ENCODE data around the gene PCDHA12. TPM values are rescaled to one million over a fixed set of nuclear protein-coding genes. Genes with fewer than 3 reads are reported as not detected.
"Not testable (repeated sequence)": the region's sequence is repeated elsewhere in the genome, so short reads cannot be mapped to it uniquely, and the experiment has no call there.

Gene PCDHA12
- total RNA-seq, 2 experiments from 2014 or later: not detected

- H3K4me1 Mint-ChIP-seq (ENCODE audit: low read depth); H3K27ac Mint-ChIP-seq; ATAC-seq; CTCF ChIA-PET; POLR2A ChIA-PET; H3K4me3 Mint-ChIP-seq; H3K36me3 Mint-ChIP-seq (ENCODE audit: low read depth); DNase-seq; H3K27me3 Mint-ChIP-seq (ENCODE audit: low read depth): not testable (repeated sequence)
- peaks cover 15% of the 10 kb centered on the region for H3K9me3 Mint-ChIP-seq (ENCODE audit: insufficient read depth)
Measured at GRCh38 chr5:140876541-140877261, 1.6 kb downstream of the PCDHA12 start.

- Mint-ChIP-seq H3K9me3 (ENCODE audit: insufficient read depth) (peaks cover 13% of the 10 kb centered on the region), H3K4me1 (ENCODE audit: low read depth) (no peaks in the 10 kb centered on the region), H3K4me3 (peak overlapping the region; percentile 8), H3K27me3 (ENCODE audit: low read depth) (peaks cover 3% of the 10 kb centered on the region), H3K27ac (no peak overlapping the region), H3K36me3 (ENCODE audit: low read depth) (no peaks in the 10 kb centered on the region)
- no peak for ATAC-seq
- ChIA-PET POLR2A (no interaction called here), CTCF (no interaction called here)
- DNase-seq: no peak
Measured at GRCh38 chr5:140877262-140877581, 2.1 kb downstream of the PCDHA12 start.

- ChIA-PET POLR2A (no interaction called here), CTCF (no interaction called here)
- ATAC-seq (no peak), DNase-seq (no peak)
- Mint-ChIP-seq H3K4me3 (no peak within 1 kb of the TSS), H3K36me3 (ENCODE audit: low read depth) (no peaks in the 10 kb centered on the region), H3K9me3 (ENCODE audit: insufficient read depth) (peaks cover 9% of the 10 kb centered on the region), H3K27ac (no peak within 1 kb of the TSS), H3K27me3 (ENCODE audit: low read depth) (peaks cover 3% of the 10 kb centered on the region), H3K4me1 (ENCODE audit: low read depth) (no peaks in the 10 kb centered on the region)
Measured at GRCh38 chr5:140881889-140882590, 6.9 kb downstream of the PCDHA12 start, which contains the start of gene PCDHA13. Gene PCDHA13 (plus strand): TSS chr5:140882124. CDS start chr5:140882269, 145 bp downstream.

GRCh38 chr5:140882591-140882899, 7.4 kb downstream of the PCDHA12 start:
- no peaks in the 10 kb centered on the region for H3K4me1 Mint-ChIP-seq (ENCODE audit: low read depth)
- H3K4me3 Mint-ChIP-seq: no peak overlapping the region
- H3K27ac Mint-ChIP-seq: no peak overlapping the region
- ATAC-seq: no peak
- no peaks in the 10 kb centered on the region for H3K36me3 Mint-ChIP-seq (ENCODE audit: low read depth)
- no peak for DNase-seq
- ChIA-PET CTCF (no interaction called here), POLR2A (no interaction called here)
- H3K27me3 Mint-ChIP-seq (ENCODE audit: low read depth): peaks cover 3% of the 10 kb centered on the region
- peaks cover 9% of the 10 kb centered on the region for H3K9me3 Mint-ChIP-seq (ENCODE audit: insufficient read depth)

- peaks cover 9% of the 10 kb centered on the region for H3K9me3 Mint-ChIP-seq (ENCODE audit: insufficient read depth)
- H3K4me3 Mint-ChIP-seq: no peak overlapping the region
- peaks cover 3% of the 10 kb centered on the region for H3K27me3 Mint-ChIP-seq (ENCODE audit: low read depth)
- H3K36me3 Mint-ChIP-seq (ENCODE audit: low read depth): no peaks in the 10 kb centered on the region
- CTCF ChIA-PET: no interaction called here
- H3K4me1 Mint-ChIP-seq (ENCODE audit: low read depth): no peaks in the 10 kb centered on the region
- no peak for DNase-seq
- ATAC-seq: no peak
- POLR2A ChIA-PET: no interaction called here
- H3K27ac Mint-ChIP-seq: no peak overlapping the region
Measured at GRCh38 chr5:140883373-140883772, 8.3 kb downstream of the PCDHA12 start.

- H3K4me3 Mint-ChIP-seq: no peak overlapping the region
- H3K27me3 Mint-ChIP-seq (ENCODE audit: low read depth): peaks cover 3% of the 10 kb centered on the region
- POLR2A ChIA-PET: no interaction called here
- CTCF ChIA-PET: no interaction called here
- ATAC-seq (no peak), DNase-seq (no peak)
- H3K9me3 Mint-ChIP-seq (ENCODE audit: insufficient read depth): peaks cover 6% of the 10 kb centered on the region
- no peak overlapping the region for H3K27ac Mint-ChIP-seq
- no peaks in the 10 kb centered on the region for H3K4me1 Mint-ChIP-seq (ENCODE audit: low read depth)
- H3K36me3 Mint-ChIP-seq (ENCODE audit: low read depth): no peaks in the 10 kb centered on the region
Measured at GRCh38 chr5:140883927-140884697, 9.0 kb downstream of the PCDHA12 start.

- ChIA-PET POLR2A (no interaction called here), CTCF (no interaction called here)
- no peaks in the 10 kb centered on the region for H3K27me3 Mint-ChIP-seq (ENCODE audit: low read depth)
- H3K4me1 Mint-ChIP-seq (ENCODE audit: low read depth): no peaks in the 10 kb centered on the region
- no peak for ATAC-seq
- DNase-seq: no peak
- H3K9me3 Mint-ChIP-seq (ENCODE audit: insufficient read depth): peaks cover 7% of the 10 kb centered on the region
- H3K4me3 Mint-ChIP-seq: no peak overlapping the region
- H3K36me3 Mint-ChIP-seq (ENCODE audit: low read depth): no peaks in the 10 kb centered on the region
- H3K27ac Mint-ChIP-seq: no peak overlapping the region
Measured at GRCh38 chr5:140916325-140916724, 41.2 kb downstream of the PCDHA12 start.

GRCh38 chr5:140923601-140924000, 48.5 kb downstream of the PCDHA12 start:
- peaks cover 2% of the 10 kb centered on the region for H3K36me3 Mint-ChIP-seq (ENCODE audit: low read depth)
- DNase-seq (no peak), ATAC-seq (no peak)
- CTCF ChIA-PET: no interaction called here
- no peak overlapping the region for H3K27ac Mint-ChIP-seq
- POLR2A ChIA-PET: no interaction called here
- no peaks in the 10 kb centered on the region for H3K4me1 Mint-ChIP-seq (ENCODE audit: low read depth)
- no peaks in the 10 kb centered on the region for H3K9me3 Mint-ChIP-seq (ENCODE audit: insufficient read depth)
- peaks cover 24% of the 10 kb centered on the region for H3K27me3 Mint-ChIP-seq (ENCODE audit: low read depth)
- H3K4me3 Mint-ChIP-seq: no peak overlapping the region

GRCh38 chr5:140925806-140926442, 50.8 kb downstream of the PCDHA12 start, which contains the start of gene PCDHAC1:
Gene PCDHAC1 (plus strand): TSS chr5:140926299. CDS start chr5:140926893, 594 bp downstream.
- peaks cover 2% of the 10 kb centered on the region for H3K36me3 Mint-ChIP-seq (ENCODE audit: low read depth)
- no peak within 1 kb of the TSS for H3K4me3 Mint-ChIP-seq
- no peak for ATAC-seq
- H3K27ac Mint-ChIP-seq: peak within 1 kb of the TSS; percentile 37
- ChIA-PET CTCF (no interaction called here), POLR2A (no interaction called here)
- H3K4me1 Mint-ChIP-seq (ENCODE audit: low read depth): no peaks in the 10 kb centered on the region
- H3K27me3 Mint-ChIP-seq (ENCODE audit: low read depth): peaks cover 24% of the 10 kb centered on the region
- H3K9me3 Mint-ChIP-seq (ENCODE audit: insufficient read depth): peaks cover 4% of the 10 kb centered on the region
- DNase-seq: no peak

GRCh38 chr5:140926443-140927227, 51.5 kb downstream of the PCDHA12 start:
- POLR2A ChIA-PET: no interaction called here

GRCh38 chr5:140927228-140927573, 52.1 kb downstream of the PCDHA12 start:
- H3K9me3 Mint-ChIP-seq (ENCODE audit: insufficient read depth): peaks cover 4% of the 10 kb centered on the region
- no peak overlapping the region for H3K4me3 Mint-ChIP-seq
- no peaks in the 10 kb centered on the region for H3K4me1 Mint-ChIP-seq (ENCODE audit: low read depth)
- peaks cover 24% of the 10 kb centered on the region for H3K27me3 Mint-ChIP-seq (ENCODE audit: low read depth)
- H3K27ac Mint-ChIP-seq: peak overlapping the region; percentile 30
- DNase-seq (no peak), ATAC-seq (no peak)
- POLR2A ChIA-PET: no interaction called here
- H3K36me3 Mint-ChIP-seq (ENCODE audit: low read depth): peaks cover 2% of the 10 kb centered on the region
- CTCF ChIA-PET: no interaction called here

More at GRCh38 chr5:140926443-140927227, 51.5 kb downstream of the PCDHA12 start:
- no peak for DNase-seq
- CTCF ChIA-PET: no interaction called here
- Mint-ChIP-seq H3K4me3 (no peak overlapping the region), H3K4me1 (ENCODE audit: low read depth) (no peaks in the 10 kb centered on the region), H3K9me3 (ENCODE audit: insufficient read depth) (peaks cover 4% of the 10 kb centered on the region), H3K27me3 (ENCODE audit: low read depth) (peaks cover 24% of the 10 kb centered on the region), H3K27ac (peak overlapping the region; percentile 30), H3K36me3 (ENCODE audit: low read depth) (peaks cover 2% of the 10 kb centered on the region)
- no peak for ATAC-seq

Data from activated CD8-positive, alpha-beta T cell treated with anti-CD3 and anti-CD28 coated beads, Interleukin-2, amount 10 ng/mL, durations not matched to agents 7 days and 5 days (primary cell).